GM19463 (cell line): ENCODE data around the gene PRKCE.
"Not testable (repeated sequence)": the region's sequence is repeated elsewhere in the genome, so short reads cannot be mapped to it uniquely, and the experiment has no call there.

ENCODE experiments used
- ATAC-seq: cut with Tn5 transposase; IDR thresholded peaks from one replicate; pipeline ENCODE4 v1.9.1; 2021; ENCODE audit warnings: mild to moderate bottlenecking, moderate library complexity; ENCODE audit not compliant: unreplicated experiment

PRKCE gene

GRCh38 chr2:45852450-45853150 is 201.1 kb downstream of the PRKCE start:
- peak; percentile 93 for ATAC-seq

- no peak for ATAC-seq
Observed at GRCh38 chr2:45855374-45855773, 203.9 kb downstream of the PRKCE start.

- ATAC-seq: no peak
Observed at GRCh38 chr2:45856391-45857274, 205.2 kb downstream of the PRKCE start.

- ATAC-seq: no peak
Observed at GRCh38 chr2:45857275-45857609, 205.8 kb downstream of the PRKCE start.

GRCh38 chr2:45857867-45858520 is 206.5 kb downstream of the PRKCE start:
- ATAC-seq: no peak

GRCh38 chr2:45858872-45859271 is 207.4 kb downstream of the PRKCE start:
- not testable (repeated sequence) for ATAC-seq

- ATAC-seq: no peak
Observed at GRCh38 chr2:45859682-45860081, 208.2 kb downstream of the PRKCE start.

GRCh38 chr2:45860136-45861121 is 209.0 kb downstream of the PRKCE start:
- ATAC-seq: peak; percentile 51

- no peak for ATAC-seq
Observed at GRCh38 chr2:45862843-45863242, 211.4 kb downstream of the PRKCE start.

- no peak for ATAC-seq
Observed at GRCh38 chr2:45864121-45864520, 212.6 kb downstream of the PRKCE start.

GRCh38 chr2:45867349-45867748 is 215.9 kb downstream of the PRKCE start:
- ATAC-seq: no peak

- ATAC-seq: no peak
Observed at GRCh38 chr2:45867800-45868199, 216.3 kb downstream of the PRKCE start.

- ATAC-seq: no peak
Observed at GRCh38 chr2:45869165-45869501, 217.7 kb downstream of the PRKCE start.

- no peak for ATAC-seq
Observed at GRCh38 chr2:45871025-45871424, 219.6 kb downstream of the PRKCE start.

- no peak for ATAC-seq
Observed at GRCh38 chr2:45871541-45871940, 220.1 kb downstream of the PRKCE start.

GRCh38 chr2:45872211-45872610 is 220.7 kb downstream of the PRKCE start:
- no peak for ATAC-seq

GRCh38 chr2:45874344-45874743 is 222.9 kb downstream of the PRKCE start:
- no peak for ATAC-seq

- ATAC-seq: no peak
Observed at GRCh38 chr2:45876611-45877010, 225.1 kb downstream of the PRKCE start.

GRCh38 chr2:45879406-45879805 is 227.9 kb downstream of the PRKCE start:
- ATAC-seq: no peak

GRCh38 chr2:45879936-45880335 is 228.5 kb downstream of the PRKCE start:
- no peak for ATAC-seq
